ENCODE measurements around the gene CPT1A.

GRCh38 chr11:68735646-68736045 is 106.1 kb downstream of the CPT1A start:
- TF ChIP-seq CTCF (IDR thresholded peaks at IDR 0.05) (no peak), POLR2A (IDR thresholded peaks at IDR 0.05) (no peak)
